ENCODE measurements around the gene DTHD1.

- TF ChIP-seq, protein P1, sequence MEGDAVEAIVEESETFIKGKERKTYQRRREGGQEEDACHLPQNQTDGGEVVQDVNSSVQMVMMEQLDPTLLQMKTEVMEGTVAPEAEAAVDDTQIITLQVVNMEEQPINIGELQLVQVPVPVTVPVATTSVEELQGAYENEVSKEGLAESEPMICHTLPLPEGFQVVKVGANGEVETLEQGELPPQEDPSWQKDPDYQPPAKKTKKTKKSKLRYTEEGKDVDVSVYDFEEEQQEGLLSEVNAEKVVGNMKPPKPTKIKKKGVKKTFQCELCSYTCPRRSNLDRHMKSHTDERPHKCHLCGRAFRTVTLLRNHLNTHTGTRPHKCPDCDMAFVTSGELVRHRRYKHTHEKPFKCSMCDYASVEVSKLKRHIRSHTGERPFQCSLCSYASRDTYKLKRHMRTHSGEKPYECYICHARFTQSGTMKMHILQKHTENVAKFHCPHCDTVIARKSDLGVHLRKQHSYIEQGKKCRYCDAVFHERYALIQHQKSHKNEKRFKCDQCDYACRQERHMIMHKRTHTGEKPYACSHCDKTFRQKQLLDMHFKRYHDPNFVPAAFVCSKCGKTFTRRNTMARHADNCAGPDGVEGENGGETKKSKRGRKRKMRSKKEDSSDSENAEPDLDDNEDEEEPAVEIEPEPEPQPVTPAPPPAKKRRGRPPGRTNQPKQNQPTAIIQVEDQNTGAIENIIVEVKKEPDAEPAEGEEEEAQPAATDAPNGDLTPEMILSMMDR (IDR thresholded peaks at IDR 0.05) = no peak
- no peak for TF ChIP-seq POLR2A (IDR thresholded peaks at IDR 0.05)
Observed at GRCh38 chr4:36391411-36391810, 110.0 kb downstream of the DTHD1 start.

Measured in heart left ventricle (tissue), 13 donors.